ENCODE results near the gene PRLR. TPM values are rescaled to one million over a fixed set of nuclear protein-coding genes. Genes with fewer than 3 reads are reported as not detected.
"Not testable (repeated sequence)": the region's sequence is repeated elsewhere in the genome, so short reads cannot be mapped to it uniquely, and the experiment has no call there.

The PRLR gene
- total RNA-seq, 1 donor from 2014 or later = 13.3 TPM

DNA sequence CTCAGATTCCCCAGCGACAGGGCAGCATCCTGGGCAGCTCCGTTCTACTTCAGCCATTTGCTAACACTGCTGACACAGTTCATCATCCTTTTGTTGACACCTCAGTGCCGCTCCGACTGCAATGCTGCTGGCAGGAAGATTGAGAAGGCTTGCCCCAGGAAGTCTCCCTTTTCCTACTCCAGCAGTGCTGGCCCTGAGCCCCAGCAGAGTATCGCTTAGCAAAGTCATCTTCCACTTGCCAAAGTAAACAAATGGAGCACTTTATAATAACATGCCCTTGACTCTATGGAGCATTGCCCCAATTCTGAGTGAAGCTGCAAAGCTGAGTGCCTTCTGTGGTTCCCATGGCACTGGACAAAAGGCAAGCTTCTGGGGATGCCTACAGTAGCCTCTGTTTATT, 32.2 kb downstream of the PRLR start:
- no peak for DNase-seq (ENCODE audit: extremely low spot score in 2 of 2)
- peaks cover 28% of the 10 kb centered on the region for H3K4me1 ChIP-seq
- peak overlapping the region; percentile 1 for H3K27ac ChIP-seq
- TF ChIP-seq POLR2AphosphoS5 (IDR thresholded peaks at IDR 0.05; ENCODE audit: insufficient read depth in 1 of 2, low read depth in 1 of 2) (no peak), POLR2A (IDR thresholded peaks at IDR 0.05) (no peak)
- TF ChIP-seq, protein P1, sequence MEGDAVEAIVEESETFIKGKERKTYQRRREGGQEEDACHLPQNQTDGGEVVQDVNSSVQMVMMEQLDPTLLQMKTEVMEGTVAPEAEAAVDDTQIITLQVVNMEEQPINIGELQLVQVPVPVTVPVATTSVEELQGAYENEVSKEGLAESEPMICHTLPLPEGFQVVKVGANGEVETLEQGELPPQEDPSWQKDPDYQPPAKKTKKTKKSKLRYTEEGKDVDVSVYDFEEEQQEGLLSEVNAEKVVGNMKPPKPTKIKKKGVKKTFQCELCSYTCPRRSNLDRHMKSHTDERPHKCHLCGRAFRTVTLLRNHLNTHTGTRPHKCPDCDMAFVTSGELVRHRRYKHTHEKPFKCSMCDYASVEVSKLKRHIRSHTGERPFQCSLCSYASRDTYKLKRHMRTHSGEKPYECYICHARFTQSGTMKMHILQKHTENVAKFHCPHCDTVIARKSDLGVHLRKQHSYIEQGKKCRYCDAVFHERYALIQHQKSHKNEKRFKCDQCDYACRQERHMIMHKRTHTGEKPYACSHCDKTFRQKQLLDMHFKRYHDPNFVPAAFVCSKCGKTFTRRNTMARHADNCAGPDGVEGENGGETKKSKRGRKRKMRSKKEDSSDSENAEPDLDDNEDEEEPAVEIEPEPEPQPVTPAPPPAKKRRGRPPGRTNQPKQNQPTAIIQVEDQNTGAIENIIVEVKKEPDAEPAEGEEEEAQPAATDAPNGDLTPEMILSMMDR (IDR thresholded peaks at IDR 0.05) = no peak
- intact Hi-C loops (cut with DNase I) = no loop called here
- H3K36me3 ChIP-seq = no peaks in the 10 kb centered on the region
- H3K4me3 ChIP-seq = no peak overlapping the region
- no peaks in the 10 kb centered on the region for H3K9me3 ChIP-seq
- H3K27me3 ChIP-seq = no peaks in the 10 kb centered on the region

DNA sequence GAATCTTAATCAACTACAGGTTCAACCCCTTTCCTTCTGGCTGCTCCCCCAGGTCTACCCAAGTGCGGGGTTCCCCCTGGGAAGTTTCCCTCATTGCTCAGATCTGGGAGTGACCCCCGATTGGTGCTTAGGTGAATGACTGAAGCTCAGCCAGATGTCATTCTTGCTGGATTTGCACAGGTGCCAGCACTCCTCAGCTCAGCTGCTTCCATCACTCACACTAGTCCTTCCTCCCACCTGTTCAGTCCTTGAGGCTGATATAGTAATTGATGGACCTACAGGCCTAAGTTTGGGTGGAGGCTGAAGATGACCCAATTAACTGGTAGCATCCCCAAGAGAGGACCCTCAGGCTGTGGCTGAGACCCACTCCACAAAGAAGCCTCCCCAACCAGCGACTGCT, 32.9 kb downstream of the PRLR start:
- intact Hi-C loops (cut with DNase I) = no loop called here
- Histone ChIP-seq H3K27me3 (no peaks in the 10 kb centered on the region), H3K36me3 (no peaks in the 10 kb centered on the region), H3K4me1 (peaks cover 28% of the 10 kb centered on the region), H3K27ac (peak overlapping the region; percentile 1), H3K4me3 (no peak overlapping the region), H3K9me3 (no peaks in the 10 kb centered on the region)
- DNase-seq (ENCODE audit: extremely low spot score in 2 of 2) = no peak
- TF ChIP-seq, protein P1 (IDR thresholded peaks at IDR 0.05) = no peak
- TF ChIP-seq POLR2A (IDR thresholded peaks at IDR 0.05) (no peak), POLR2AphosphoS5 (IDR thresholded peaks at IDR 0.05; ENCODE audit: insufficient read depth in 1 of 2, low read depth in 1 of 2) (no peak)

DNA sequence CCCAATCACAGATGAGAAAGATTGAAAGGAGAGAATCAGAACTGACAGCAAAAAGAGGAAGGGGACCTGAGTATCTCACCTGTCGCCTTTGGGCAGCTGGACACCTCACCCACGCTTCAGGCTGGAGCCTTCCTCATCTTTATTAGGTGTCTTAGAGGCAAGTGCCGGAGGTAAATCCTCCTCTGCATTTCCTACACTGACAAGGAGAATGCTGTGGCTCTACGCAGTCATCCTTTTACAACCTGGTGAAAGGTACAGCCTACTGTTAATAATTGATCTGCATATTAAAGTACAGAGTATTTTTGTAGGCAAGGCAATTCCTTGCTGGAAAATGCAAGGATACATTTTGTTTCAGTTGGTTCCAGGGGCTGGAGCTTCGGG, 34.8 kb downstream of the PRLR start:
- Histone ChIP-seq H3K36me3 (no peaks in the 10 kb centered on the region), H3K4me1 (peaks cover 28% of the 10 kb centered on the region), H3K27me3 (no peaks in the 10 kb centered on the region), H3K9me3 (no peaks in the 10 kb centered on the region), H3K4me3 (no peak overlapping the region), H3K27ac (no peak overlapping the region)
- TF ChIP-seq, protein P1 (IDR thresholded peaks at IDR 0.05) = no peak
- TF ChIP-seq POLR2A (IDR thresholded peaks at IDR 0.05) (no peak), POLR2AphosphoS5 (IDR thresholded peaks at IDR 0.05; ENCODE audit: insufficient read depth in 1 of 2, low read depth in 1 of 2) (no peak)
- no peak for DNase-seq (ENCODE audit: extremely low spot score in 2 of 2)
- intact Hi-C loops (cut with DNase I) = no loop called here

DNA sequence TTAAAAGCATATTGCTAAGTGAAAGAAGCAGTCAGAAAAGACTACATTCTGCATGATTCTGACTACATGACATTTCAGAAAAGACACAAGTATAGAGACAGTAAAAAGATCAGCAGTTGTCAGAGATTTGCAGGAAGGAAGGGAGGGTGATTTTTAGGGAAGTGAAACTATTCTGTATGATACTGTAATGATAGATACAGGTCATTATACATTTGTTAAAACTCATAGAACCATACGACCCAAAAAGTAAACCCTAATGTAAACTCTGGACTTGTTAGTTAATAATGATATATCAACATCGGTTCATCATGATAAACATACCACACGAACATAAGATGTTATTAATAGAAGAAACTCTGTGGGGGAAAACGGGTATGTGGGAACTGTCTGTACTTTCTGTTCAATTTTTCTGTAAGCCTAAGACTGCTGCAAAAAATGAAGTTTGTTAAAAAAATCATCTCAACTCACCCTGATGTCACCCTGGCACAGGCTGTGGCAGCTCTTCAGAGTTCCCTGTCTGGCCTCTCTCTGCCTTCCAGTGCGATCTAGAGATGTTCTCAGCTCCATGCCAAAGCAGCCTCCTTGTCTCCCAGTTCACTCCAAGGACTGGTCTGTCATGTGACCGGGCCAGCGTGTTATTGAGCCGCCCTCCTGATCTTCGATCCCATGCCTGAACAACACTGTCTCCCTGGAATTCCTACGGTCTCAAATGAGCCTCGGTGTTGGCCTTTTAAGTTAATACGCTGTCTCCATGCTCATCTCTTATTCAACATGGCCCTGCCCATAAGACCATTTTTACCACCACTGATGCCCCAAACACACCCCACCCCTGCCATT, 35.4 kb downstream of the PRLR start:
- H3K4me1 ChIP-seq = peaks cover 28% of the 10 kb centered on the region
- TF ChIP-seq POLR2AphosphoS5 (IDR thresholded peaks at IDR 0.05; ENCODE audit: insufficient read depth in 1 of 2, low read depth in 1 of 2) (no peak), POLR2A (IDR thresholded peaks at IDR 0.05) (no peak)
- TF ChIP-seq, protein P1 (IDR thresholded peaks at IDR 0.05) = no peak
- H3K27ac ChIP-seq = no peak overlapping the region
- intact Hi-C loops (cut with DNase I) = no loop called here
- H3K4me3 ChIP-seq = no peak overlapping the region
- H3K27me3 ChIP-seq = no peaks in the 10 kb centered on the region
- H3K36me3 ChIP-seq = no peaks in the 10 kb centered on the region
- no peak for DNase-seq (ENCODE audit: extremely low spot score in 2 of 2)
- no peaks in the 10 kb centered on the region for H3K9me3 ChIP-seq

DNA sequence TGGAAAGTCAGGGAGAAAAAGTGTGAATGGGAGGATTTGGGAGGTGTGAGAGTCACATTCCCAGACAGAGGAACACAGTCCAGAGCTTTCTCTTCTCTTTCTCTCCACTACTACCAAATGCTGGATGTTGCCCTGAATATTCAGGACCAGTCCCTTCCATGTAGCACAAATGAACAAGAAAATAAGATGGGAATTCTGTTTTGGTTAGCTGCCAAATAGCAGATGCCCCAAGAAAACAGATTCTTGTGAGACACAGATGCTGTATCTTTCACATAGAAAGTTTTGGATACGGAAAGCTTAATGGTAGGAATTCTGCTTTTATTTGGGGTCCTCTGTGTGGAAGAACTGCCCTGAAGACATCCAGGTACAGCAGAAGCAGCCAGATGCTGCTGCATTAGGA, 37.8 kb downstream of the PRLR start:
- no peak overlapping the region for H3K4me3 ChIP-seq

DNA sequence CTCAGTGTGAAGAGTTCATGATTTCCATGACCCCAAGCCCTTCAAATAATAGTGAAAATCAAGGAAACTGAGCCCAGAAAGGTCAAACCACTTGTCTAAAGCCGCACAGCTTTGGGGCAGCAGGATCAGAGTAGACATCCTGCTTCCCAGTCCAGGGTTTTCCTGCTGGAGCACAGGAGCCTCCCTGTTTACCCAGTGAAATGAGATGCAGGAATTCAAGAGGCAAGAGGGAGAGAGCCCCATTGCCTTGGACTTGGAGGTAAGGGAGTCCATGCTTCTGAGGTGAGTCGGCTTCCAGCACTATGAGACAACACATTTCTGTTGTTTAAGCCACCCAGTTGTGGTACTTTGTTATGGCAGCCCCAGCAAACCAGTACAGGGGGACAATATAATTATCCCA, 40.5 kb downstream of the PRLR start:
- intact Hi-C loops (cut with DNase I); H3K9me3 ChIP-seq; H3K36me3 ChIP-seq; H3K27me3 ChIP-seq; DNase-seq (ENCODE audit: extremely low spot score in 2 of 2); H3K27ac ChIP-seq; H3K4me3 ChIP-seq; H3K4me1 ChIP-seq: not testable (repeated sequence)

More for the DNA sequence above, 37.8 kb downstream of the PRLR start:
- Histone ChIP-seq H3K27me3 (no peaks in the 10 kb centered on the region), H3K9me3 (no peaks in the 10 kb centered on the region), H3K36me3 (no peaks in the 10 kb centered on the region), H3K4me1 (peaks cover 13% of the 10 kb centered on the region), H3K27ac (no peak overlapping the region)
- DNase-seq (ENCODE audit: extremely low spot score in 2 of 2) = no peak
- TF ChIP-seq POLR2A (IDR thresholded peaks at IDR 0.05) (no peak), POLR2AphosphoS5 (IDR thresholded peaks at IDR 0.05; ENCODE audit: insufficient read depth in 1 of 2, low read depth in 1 of 2) (no peak)
- TF ChIP-seq, protein P1 (IDR thresholded peaks at IDR 0.05) = no peak
- intact Hi-C loops (cut with DNase I) = no loop called here
